Measurements from ENCODE around the gene SRSF8.
"Not testable (repeated sequence)": the region's sequence is repeated elsewhere in the genome, so short reads cannot be mapped to it uniquely, and the experiment has no call there.

SRSF8 gene

GRCh38 chr11:95108159-95108611 is 41.5 kb downstream of the SRSF8 start:
- Histone ChIP-seq H3K27ac (ENCODE audit: low read depth, low read length) (peak overlapping the region; percentile 91), H3K36me3 (ENCODE audit: insufficient read depth, low read length) (no peaks in the 10 kb centered on the region), H3K4me1 (ENCODE audit: control insufficient read depth, insufficient read depth, low read length, unreplicated experiment) (peaks cover 30% of the 10 kb centered on the region), H3K79me2 (ENCODE audit: control insufficient read depth, insufficient read depth, low read length, unreplicated experiment) (peaks cover 17% of the 10 kb centered on the region), H2AFZ (ENCODE audit: low read length, unreplicated experiment) (peak overlapping the region; percentile 17), H3K4me3 (ENCODE audit: low read depth, low read length) (peak overlapping the region; percentile 62; the same call in 1 of the 2 replicates), H3K27me3 (ENCODE audit: insufficient read depth, low read length) (no peaks in the 10 kb centered on the region)

DNA sequence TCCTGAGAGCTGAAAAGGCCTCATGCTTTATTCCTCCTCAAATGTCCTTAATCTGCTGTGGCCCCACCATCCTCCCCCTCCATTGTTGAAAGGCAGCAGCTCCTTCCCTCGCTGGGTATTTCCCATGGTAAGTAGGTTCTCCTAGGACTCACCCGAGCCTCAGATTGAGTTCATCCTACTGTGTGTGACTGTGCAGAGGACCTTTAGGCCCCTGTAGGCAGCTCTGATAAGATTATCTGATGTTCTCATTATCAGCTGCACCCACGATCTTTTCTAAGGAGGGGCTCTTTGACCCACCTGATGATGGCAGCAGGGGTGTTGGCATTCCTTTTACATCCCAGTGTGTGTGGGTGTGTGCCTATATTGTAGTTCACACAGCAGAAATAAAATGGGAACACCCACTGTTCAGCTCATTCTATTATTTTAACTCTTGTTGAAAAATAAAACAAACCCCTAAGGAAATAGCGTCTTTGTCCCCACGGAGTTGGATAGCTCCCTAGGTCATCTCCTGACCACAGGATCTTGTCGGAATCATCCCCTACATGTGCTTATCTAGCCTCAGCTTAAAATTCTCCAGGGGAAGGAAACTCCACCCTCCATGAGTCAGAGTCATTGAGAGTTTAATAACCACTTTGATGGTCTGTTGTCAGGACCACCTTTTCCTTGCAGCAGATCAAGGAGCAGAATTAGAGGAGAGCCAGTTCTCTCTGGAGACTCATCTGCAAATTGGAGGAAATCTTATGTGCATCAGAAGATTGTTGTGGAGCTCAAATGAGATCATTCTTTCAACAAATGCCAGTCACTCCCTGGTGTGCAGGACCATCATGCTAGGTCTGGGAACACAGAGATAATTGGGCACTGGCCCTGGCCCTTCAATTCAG is 42.2 kb downstream of the SRSF8 start:
- H3K4me1 ChIP-seq (ENCODE audit: control insufficient read depth, insufficient read depth, low read length, unreplicated experiment), result peaks cover 30% of the 10 kb centered on the region
- peaks cover 15% of the 10 kb centered on the region for H3K79me2 ChIP-seq (ENCODE audit: control insufficient read depth, insufficient read depth, low read length, unreplicated experiment)
- peak overlapping the region; percentile 17 for H2AFZ ChIP-seq (ENCODE audit: low read length, unreplicated experiment)

GRCh38 chr11:95111471-95111870 is 44.8 kb downstream of the SRSF8 start:
- H3K4me3 ChIP-seq (ENCODE audit: low read depth, low read length); H3K36me3 ChIP-seq (ENCODE audit: insufficient read depth, low read length); H3K27ac ChIP-seq (ENCODE audit: low read depth, low read length); H2AFZ ChIP-seq (ENCODE audit: low read length, unreplicated experiment); H3K27me3 ChIP-seq (ENCODE audit: insufficient read depth, low read length): not testable (repeated sequence)
- H3K79me2 ChIP-seq (ENCODE audit: control insufficient read depth, insufficient read depth, low read length, unreplicated experiment), result peaks cover 18% of the 10 kb centered on the region
- H3K4me1 ChIP-seq (ENCODE audit: control insufficient read depth, insufficient read depth, low read length, unreplicated experiment), result peaks cover 30% of the 10 kb centered on the region

More for the DNA sequence above, 42.2 kb downstream of the SRSF8 start:
- H3K27me3 ChIP-seq (ENCODE audit: insufficient read depth, low read length), result no peaks in the 10 kb centered on the region
- no peaks in the 10 kb centered on the region for H3K36me3 ChIP-seq (ENCODE audit: insufficient read depth, low read length)
- peak overlapping the region; percentile 91 for H3K27ac ChIP-seq (ENCODE audit: low read depth, low read length)
- H3K4me3 ChIP-seq (ENCODE audit: low read depth, low read length), result peak overlapping the region; percentile 62

DNA sequence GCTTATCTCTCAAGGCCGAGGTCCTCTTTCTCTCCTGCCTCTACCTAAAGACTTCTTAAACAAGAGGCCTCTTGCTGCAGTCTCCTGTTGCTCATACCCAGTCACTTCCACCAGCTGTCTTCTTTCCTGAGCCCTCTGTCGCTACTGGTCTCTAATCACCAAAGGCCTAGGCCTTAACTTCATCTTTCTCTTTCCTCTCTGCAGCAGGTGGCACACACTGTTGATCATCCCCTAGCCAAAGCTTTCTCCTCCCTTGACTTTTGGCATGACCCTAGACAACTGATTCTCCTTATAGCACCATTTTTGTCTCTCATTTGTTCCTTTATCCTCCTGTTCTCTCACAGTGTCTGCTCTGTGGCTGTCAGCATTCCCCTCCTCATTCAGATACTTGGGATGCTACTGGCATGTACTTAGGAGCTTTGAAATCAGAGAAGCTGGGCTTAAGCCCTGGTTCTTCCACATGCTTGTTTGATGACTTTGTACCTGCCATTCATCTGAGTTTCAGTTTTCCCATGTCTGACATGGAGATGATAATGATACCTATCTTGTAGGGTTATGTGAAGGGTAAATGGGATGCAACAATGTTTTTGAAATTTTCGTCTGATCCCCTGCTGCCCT is 45.3 kb downstream of the SRSF8 start:
- H3K79me2 ChIP-seq (ENCODE audit: control insufficient read depth, insufficient read depth, low read length, unreplicated experiment), result peaks cover 19% of the 10 kb centered on the region
- no peaks in the 10 kb centered on the region for H3K27me3 ChIP-seq (ENCODE audit: insufficient read depth, low read length)
- H3K4me1 ChIP-seq (ENCODE audit: control insufficient read depth, insufficient read depth, low read length, unreplicated experiment), result peaks cover 28% of the 10 kb centered on the region
- no peak overlapping the region for H2AFZ ChIP-seq (ENCODE audit: low read length, unreplicated experiment)
- no peaks in the 10 kb centered on the region for H3K36me3 ChIP-seq (ENCODE audit: insufficient read depth, low read length)
- no peak overlapping the region for H3K4me3 ChIP-seq (ENCODE audit: low read depth, low read length)
- no peak overlapping the region for H3K27ac ChIP-seq (ENCODE audit: low read depth, low read length)

GRCh38 chr11:95115597-95115996 is 48.9 kb downstream of the SRSF8 start:
- H3K27ac ChIP-seq (ENCODE audit: low read depth, low read length), result no peak overlapping the region
- no peaks in the 10 kb centered on the region for H3K4me1 ChIP-seq (ENCODE audit: control insufficient read depth, insufficient read depth, low read length, unreplicated experiment)
- no peaks in the 10 kb centered on the region for H3K27me3 ChIP-seq (ENCODE audit: insufficient read depth, low read length)
- no peak overlapping the region for H2AFZ ChIP-seq (ENCODE audit: low read length, unreplicated experiment)
- peaks cover 15% of the 10 kb centered on the region for H3K79me2 ChIP-seq (ENCODE audit: control insufficient read depth, insufficient read depth, low read length, unreplicated experiment)
- no peak overlapping the region for H3K4me3 ChIP-seq (ENCODE audit: low read depth, low read length)
- H3K36me3 ChIP-seq (ENCODE audit: insufficient read depth, low read length), result peaks cover 2% of the 10 kb centered on the region; the same call in 1 of the 2 replicates

GRCh38 chr11:95119361-95120060 is 52.8 kb downstream of the SRSF8 start:
- peaks cover 12% of the 10 kb centered on the region for H3K79me2 ChIP-seq (ENCODE audit: control insufficient read depth, insufficient read depth, low read length, unreplicated experiment)
- H3K4me3 ChIP-seq (ENCODE audit: low read depth, low read length), result no peak overlapping the region
- peaks cover 6% of the 10 kb centered on the region for H3K4me1 ChIP-seq (ENCODE audit: control insufficient read depth, insufficient read depth, low read length, unreplicated experiment)
- peaks cover 2% of the 10 kb centered on the region; the same call in 1 of the 2 replicates for H3K36me3 ChIP-seq (ENCODE audit: insufficient read depth, low read length)
- H3K27ac ChIP-seq (ENCODE audit: low read depth, low read length), result no peak overlapping the region
- no peaks in the 10 kb centered on the region for H3K27me3 ChIP-seq (ENCODE audit: insufficient read depth, low read length)
- H2AFZ ChIP-seq (ENCODE audit: low read length, unreplicated experiment), result no peak overlapping the region

Measured in ACC112 (cell line).